DMS79 treated with DMSO at 0.1 percent for 48 hours (cell line): ENCODE data around the gene CCSER2.
"Not testable (repeated sequence)": the region's sequence is repeated elsewhere in the genome, so short reads cannot be mapped to it uniquely, and the experiment has no call there.

ENCODE experiments used
- DNase-seq: peaks from one replicate; lab custom pipeline; 2025; lab: John Stamatoyannopoulos, UW

CCSER2 gene

GRCh38 chr10:84314275-84314674, 14.1 kb upstream of the CCSER2 start:
- no peak for DNase-seq

- no peak for DNase-seq
These were observed 11.2 kb upstream of the CCSER2 start for GRCh38 chr10:84317174-84317573.

- no peak for DNase-seq
These were observed 6.5 kb upstream of the CCSER2 start for GRCh38 chr10:84321902-84322301.

GRCh38 chr10:84323566-84323965, 4.8 kb upstream of the CCSER2 start:
- DNase-seq, result not testable (repeated sequence)

- DNase-seq, result not testable (repeated sequence)
These were observed 1.4 kb upstream of the CCSER2 start for GRCh38 chr10:84326995-84327394.

- DNase-seq, result no peak
These were observed 815 bp downstream of the CCSER2 start for GRCh38 chr10:84329196-84329611.

- DNase-seq, result no peak
These were observed 1.7 kb downstream of the CCSER2 start for GRCh38 chr10:84329986-84330651.

- no peak for DNase-seq
These were observed 2.7 kb downstream of the CCSER2 start for GRCh38 chr10:84331091-84331490.

- no peak for DNase-seq
These were observed 5.6 kb downstream of the CCSER2 start for GRCh38 chr10:84333864-84334451.

- no peak for DNase-seq
These were observed 6.4 kb downstream of the CCSER2 start for GRCh38 chr10:84334811-84335210.

- DNase-seq, result no peak
These were observed 7.1 kb downstream of the CCSER2 start for GRCh38 chr10:84335516-84335915.

GRCh38 chr10:84336406-84337090, 8.2 kb downstream of the CCSER2 start:
- DNase-seq, result no peak

- no peak for DNase-seq
These were observed 8.8 kb downstream of the CCSER2 start for GRCh38 chr10:84337199-84337598.

GRCh38 chr10:84339025-84339424, 10.6 kb downstream of the CCSER2 start:
- DNase-seq, result no peak

GRCh38 chr10:84340187-84340586, 11.8 kb downstream of the CCSER2 start:
- no peak for DNase-seq

GRCh38 chr10:84340632-84341537, 12.5 kb downstream of the CCSER2 start:
- no peak for DNase-seq

GRCh38 chr10:84341538-84341856, 13.1 kb downstream of the CCSER2 start:
- no peak for DNase-seq

GRCh38 chr10:84341983-84342382, 13.6 kb downstream of the CCSER2 start:
- no peak for DNase-seq

- DNase-seq, result no peak
These were observed 14.2 kb downstream of the CCSER2 start for GRCh38 chr10:84342584-84342983.

- no peak for DNase-seq
These were observed 15.4 kb downstream of the CCSER2 start for GRCh38 chr10:84343831-84344230.

- no peak for DNase-seq
These were observed 16.1 kb downstream of the CCSER2 start for GRCh38 chr10:84344526-84344925.

- not testable (repeated sequence) for DNase-seq
These were observed 19.2 kb downstream of the CCSER2 start for GRCh38 chr10:84347575-84348002.
